ENCODE measurements around the gene TBC1D20. TPM values are rescaled to one million over a fixed set of nuclear protein-coding genes. Genes with fewer than 3 reads are reported as not detected.
A peak's percentile ranks its signal among the peaks of the same experiment; 100 is the strongest.

Gene TBC1D20
- total RNA-seq, 1 donor from 2014 or later: 14.1 TPM

DNA sequence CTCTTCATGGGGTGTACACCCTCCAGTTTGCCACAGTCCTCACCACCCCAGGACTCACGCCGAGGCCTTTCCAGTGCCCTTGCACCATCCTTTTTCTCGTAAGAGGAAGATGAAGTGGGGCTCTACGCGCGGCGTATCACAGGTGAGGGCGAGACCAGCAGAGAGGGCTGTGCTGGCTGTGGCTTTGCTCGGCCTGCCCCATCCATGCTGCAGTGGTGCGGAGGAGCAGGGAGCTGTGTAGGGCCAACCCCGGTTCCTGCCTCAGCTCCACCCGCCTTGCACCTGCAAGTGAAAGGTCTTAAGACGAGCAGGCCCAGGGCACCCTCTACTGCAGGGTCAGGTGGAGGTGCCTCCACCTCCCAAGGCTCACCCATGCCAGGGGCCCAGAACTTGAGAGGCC is 30.1 kb downstream of the TBC1D20 start:
- H3K27me3 ChIP-seq (ENCODE audit: control insufficient read depth in 3 of 3, insufficient read depth in 3 of 3, low read length in 3 of 3): no peaks in the 10 kb centered on the region
- H3K27ac ChIP-seq (ENCODE audit: low read depth, low read length): no peak overlapping the region
- H3K4me3 ChIP-seq (ENCODE audit: low read length in 3 of 3): no peak overlapping the region
- H3K9me3 ChIP-seq (ENCODE audit: control insufficient read depth in 3 of 3, low read length in 3 of 3): no peaks in the 10 kb centered on the region
- peaks cover 59 to 65% (median 63%) of the 10 kb centered on the region in 3 donors for H3K36me3 ChIP-seq (ENCODE audit: control insufficient read depth in 3 of 3, insufficient read depth in 3 of 3, low read length in 3 of 3)
- no peak overlapping the region for H3K9ac ChIP-seq (ENCODE audit: low read depth in 1 of 3, low read length in 3 of 3)
- H3K4me1 ChIP-seq (ENCODE audit: control insufficient read depth in 3 of 3, insufficient read depth in 3 of 3, low read length in 3 of 3): peaks cover 10 to 31% (median 18%) of the 10 kb centered on the region in 3 donors

DNA sequence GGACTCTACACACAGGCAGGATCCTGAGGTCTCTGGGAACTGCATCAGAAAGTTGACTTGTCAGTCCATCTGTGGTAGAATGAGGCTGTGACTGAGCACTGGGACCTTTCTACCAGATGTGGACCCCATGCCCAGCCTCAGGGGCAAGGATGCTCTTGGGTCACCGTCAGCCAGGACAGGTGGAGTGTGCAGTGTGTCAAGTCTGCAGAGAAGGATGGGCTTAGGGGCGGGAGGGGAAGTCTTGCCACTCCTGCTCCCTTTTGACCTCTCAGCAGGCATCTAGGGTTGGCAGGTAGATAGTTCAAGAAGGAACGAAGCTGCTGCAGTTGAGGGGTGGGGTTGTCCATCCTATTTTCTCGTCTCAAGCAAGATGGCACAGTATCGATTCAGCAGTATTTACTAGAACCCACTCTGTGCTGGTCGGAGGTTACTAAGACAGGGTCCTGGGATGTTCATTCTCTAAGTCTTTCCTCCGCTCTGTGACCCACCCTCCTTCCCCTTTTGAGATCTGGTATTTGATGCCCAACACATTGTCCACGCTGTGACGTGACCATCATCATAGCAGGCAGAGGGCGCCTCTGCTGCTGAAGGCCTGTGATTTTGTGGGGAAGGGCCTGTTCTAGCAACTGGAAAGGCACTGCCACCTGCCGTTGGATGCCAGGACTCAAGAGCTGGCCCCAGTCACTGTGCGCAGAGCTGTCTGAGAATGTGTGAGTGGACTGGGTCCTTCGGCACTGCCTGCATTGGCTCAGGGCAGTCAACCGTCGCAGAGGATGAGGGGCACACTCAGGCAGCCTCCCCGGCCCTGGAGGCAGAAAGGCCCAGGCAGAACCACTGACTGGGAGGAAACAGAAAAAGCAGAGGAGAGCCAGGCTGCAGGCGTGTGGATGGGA is 31.1 kb downstream of the TBC1D20 start:
- Histone ChIP-seq H3K36me3 (ENCODE audit: control insufficient read depth in 3 of 3, insufficient read depth in 3 of 3, low read length in 3 of 3) (peaks cover 56 to 60% (median 58%) of the 10 kb centered on the region in 3 donors), H3K27me3 (ENCODE audit: control insufficient read depth in 3 of 3, insufficient read depth in 3 of 3, low read length in 3 of 3) (no peaks in the 10 kb centered on the region), H3K4me3 (ENCODE audit: low read length in 3 of 3) (no peak overlapping the region), H3K9ac (ENCODE audit: low read depth in 1 of 3, low read length in 3 of 3) (peak overlapping the region in 1 of 3 donors; percentile 45), H3K27ac (ENCODE audit: low read depth, low read length) (no peak overlapping the region), H3K4me1 (ENCODE audit: control insufficient read depth in 3 of 3, insufficient read depth in 3 of 3, low read length in 3 of 3) (peaks cover 7 to 28% (median 18%) of the 10 kb centered on the region in 3 donors), H3K9me3 (ENCODE audit: control insufficient read depth in 3 of 3, low read length in 3 of 3) (no peaks in the 10 kb centered on the region)

DNA sequence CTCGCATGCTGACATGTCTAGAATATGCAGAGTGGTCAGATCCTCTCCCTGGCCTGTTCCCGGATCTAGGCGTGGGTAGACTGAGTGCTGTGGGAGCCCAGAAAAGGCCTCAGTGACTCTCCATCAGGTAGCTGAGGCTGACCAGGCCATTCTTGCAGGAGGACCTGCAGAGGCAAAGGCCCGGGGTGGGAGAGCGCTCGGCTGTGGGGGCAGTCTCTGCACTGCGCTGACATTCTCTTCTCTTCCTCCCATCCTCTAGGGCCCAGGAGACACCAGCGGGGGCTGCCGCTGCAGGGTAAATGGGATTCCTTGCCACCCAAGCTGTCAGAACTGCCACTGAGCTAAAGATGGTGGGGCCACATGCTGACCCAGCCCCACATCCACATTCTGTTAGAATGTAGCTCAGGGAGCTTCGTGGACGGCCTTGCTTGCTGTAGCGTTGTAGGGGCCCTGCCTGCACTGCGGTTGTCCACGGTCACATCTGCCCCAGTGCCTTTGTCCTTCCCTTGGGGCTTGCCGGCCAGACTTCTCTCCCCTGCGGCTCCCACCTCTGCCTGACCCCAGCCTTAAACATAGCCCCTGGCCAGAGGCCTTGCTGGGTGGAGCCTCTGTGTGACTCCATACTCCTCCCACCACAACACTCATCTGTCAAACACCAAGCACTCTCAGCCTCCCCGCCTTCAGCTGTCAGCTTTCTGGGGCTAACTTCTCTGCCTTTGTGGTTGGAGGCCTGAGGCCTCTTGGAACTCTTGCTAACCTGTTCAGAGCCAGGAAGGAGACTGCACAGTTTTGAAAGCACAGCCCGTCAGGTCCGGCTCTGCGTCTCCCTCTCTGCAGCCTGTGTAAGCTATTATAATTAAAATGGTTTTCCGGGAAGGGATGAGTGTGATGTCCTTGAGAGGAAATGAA is 32.0 kb downstream of the TBC1D20 start:
- Histone ChIP-seq H3K4me3 (ENCODE audit: low read length in 3 of 3) (no peak overlapping the region), H3K27me3 (ENCODE audit: control insufficient read depth in 3 of 3, insufficient read depth in 3 of 3, low read length in 3 of 3) (no peaks in the 10 kb centered on the region), H3K9me3 (ENCODE audit: control insufficient read depth in 3 of 3, low read length in 3 of 3) (no peaks in the 10 kb centered on the region), H3K27ac (ENCODE audit: low read depth, low read length) (no peak overlapping the region), H3K9ac (ENCODE audit: low read depth in 1 of 3, low read length in 3 of 3) (no peak overlapping the region), H3K36me3 (ENCODE audit: control insufficient read depth in 3 of 3, insufficient read depth in 3 of 3, low read length in 3 of 3) (peaks cover 46 to 51% (median 49%) of the 10 kb centered on the region in 3 donors), H3K4me1 (ENCODE audit: control insufficient read depth in 3 of 3, insufficient read depth in 3 of 3, low read length in 3 of 3) (peaks cover 7 to 28% (median 18%) of the 10 kb centered on the region in 3 donors)

DNA sequence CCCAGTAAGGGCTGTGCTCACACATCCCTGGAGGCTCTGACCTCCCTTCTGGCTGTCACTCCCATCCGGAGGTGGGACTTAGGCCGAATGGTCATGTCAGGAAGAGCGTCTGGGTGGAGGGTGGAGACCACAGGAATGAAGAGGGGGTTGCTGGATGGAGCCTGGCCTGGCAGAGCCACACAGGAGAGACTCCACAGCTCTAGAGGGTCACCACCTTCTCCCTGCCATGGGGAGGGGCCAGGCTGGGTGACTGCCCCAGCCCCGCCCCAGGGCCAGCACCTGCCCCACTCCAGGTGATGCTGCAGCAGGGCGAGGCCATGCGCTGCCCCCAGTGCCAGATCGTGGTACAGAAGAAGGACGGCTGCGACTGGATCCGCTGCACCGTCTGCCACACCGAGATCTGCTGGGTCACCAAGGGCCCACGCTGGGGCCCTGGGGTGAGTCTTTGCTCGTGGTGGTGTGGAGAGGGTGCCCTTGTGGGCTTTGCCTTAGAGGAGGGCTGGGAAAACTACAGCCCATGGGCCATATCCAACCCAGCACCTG is 33.6 kb downstream of the TBC1D20 start:
- H3K27me3 ChIP-seq (ENCODE audit: control insufficient read depth in 3 of 3, insufficient read depth in 3 of 3, low read length in 3 of 3): no peaks in the 10 kb centered on the region
- peaks cover 7 to 17% (median 15%) of the 10 kb centered on the region in 3 donors for H3K4me1 ChIP-seq (ENCODE audit: control insufficient read depth in 3 of 3, insufficient read depth in 3 of 3, low read length in 3 of 3)
- peaks cover 43 to 52% (median 45%) of the 10 kb centered on the region in 3 donors for H3K36me3 ChIP-seq (ENCODE audit: control insufficient read depth in 3 of 3, insufficient read depth in 3 of 3, low read length in 3 of 3)
- H3K4me3 ChIP-seq (ENCODE audit: low read length in 3 of 3): no peak overlapping the region
- H3K9ac ChIP-seq (ENCODE audit: low read depth in 1 of 3, low read length in 3 of 3): no peak overlapping the region
- H3K27ac ChIP-seq (ENCODE audit: low read depth, low read length): no peak overlapping the region
- no peaks in the 10 kb centered on the region for H3K9me3 ChIP-seq (ENCODE audit: control insufficient read depth in 3 of 3, low read length in 3 of 3)

DNA sequence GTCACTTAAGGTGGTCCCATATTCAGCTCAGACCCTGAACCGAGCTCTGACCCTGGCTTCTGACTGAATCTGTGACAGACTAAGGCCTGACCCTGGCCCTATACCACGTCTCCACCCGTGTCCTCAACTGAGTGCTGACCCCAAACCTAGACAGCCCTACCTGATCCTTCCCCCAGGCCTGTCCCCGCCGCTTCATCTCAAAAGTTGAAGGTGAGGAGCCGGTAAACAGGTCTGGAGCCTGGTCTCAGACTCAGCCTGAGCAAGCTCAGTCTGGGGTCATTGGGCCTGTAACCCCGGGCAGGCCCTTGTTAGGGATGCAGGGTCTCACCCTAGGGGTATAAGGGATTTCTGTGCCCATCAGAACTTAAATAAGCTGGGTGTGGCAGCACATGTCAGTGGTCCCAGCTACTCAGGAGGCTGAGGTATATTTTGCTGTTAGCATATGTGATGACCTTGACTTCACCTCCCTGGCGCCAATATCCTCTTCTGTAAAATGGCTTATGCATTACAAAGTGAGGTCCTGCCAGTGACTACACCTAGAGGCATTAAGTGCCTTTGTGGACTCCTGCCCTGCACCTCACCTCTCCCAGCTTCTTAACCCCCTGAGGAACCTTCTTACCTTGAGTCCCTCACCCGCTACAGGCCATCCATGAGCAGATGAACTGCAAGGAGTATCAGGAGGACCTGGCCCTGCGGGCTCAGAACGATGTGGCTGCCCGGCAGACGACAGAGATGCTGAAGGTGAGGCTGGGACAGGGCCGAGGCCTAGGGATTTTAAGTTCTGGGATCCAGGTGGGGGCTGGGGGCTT is 34.3 kb downstream of the TBC1D20 start:
- no peak overlapping the region for H3K27ac ChIP-seq (ENCODE audit: low read depth, low read length)
- no peaks in the 10 kb centered on the region for H3K27me3 ChIP-seq (ENCODE audit: control insufficient read depth in 3 of 3, insufficient read depth in 3 of 3, low read length in 3 of 3)
- peak overlapping the region in 1 of 3 donors; percentile 8 for H3K9ac ChIP-seq (ENCODE audit: low read depth in 1 of 3, low read length in 3 of 3)
- H3K4me1 ChIP-seq (ENCODE audit: control insufficient read depth in 3 of 3, insufficient read depth in 3 of 3, low read length in 3 of 3): peaks cover 0 to 10% (median 8%) of the 10 kb centered on the region in 3 donors
- no peak overlapping the region for H3K4me3 ChIP-seq (ENCODE audit: low read length in 3 of 3)
- H3K36me3 ChIP-seq (ENCODE audit: control insufficient read depth in 3 of 3, insufficient read depth in 3 of 3, low read length in 3 of 3): peaks cover 45 to 57% (median 47%) of the 10 kb centered on the region in 3 donors
- no peaks in the 10 kb centered on the region for H3K9me3 ChIP-seq (ENCODE audit: control insufficient read depth in 3 of 3, low read length in 3 of 3)

DNA sequence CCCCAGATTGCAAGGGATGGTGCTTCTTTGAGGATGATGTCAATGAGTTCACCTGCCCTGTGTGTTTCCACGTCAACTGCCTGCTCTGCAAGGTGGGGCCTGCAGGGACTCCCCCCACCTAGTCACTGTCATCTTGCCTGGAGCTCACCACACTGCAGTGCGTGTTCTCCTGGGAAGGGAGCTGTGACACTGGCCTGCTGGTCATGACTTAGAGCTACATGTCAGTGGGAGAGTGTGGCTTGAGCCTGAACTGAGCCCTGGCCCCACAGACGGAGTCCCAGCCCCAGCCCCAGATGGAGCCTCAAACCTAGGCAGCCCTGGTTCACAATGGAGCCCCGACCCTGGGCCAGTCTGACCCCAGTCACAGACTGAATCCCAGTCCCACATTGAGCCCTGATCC is 34.9 kb downstream of the TBC1D20 start:
- Histone ChIP-seq H3K27ac (ENCODE audit: low read depth, low read length) (no peak overlapping the region), H3K36me3 (ENCODE audit: control insufficient read depth in 3 of 3, insufficient read depth in 3 of 3, low read length in 3 of 3) (peaks cover 45 to 62% (median 45%) of the 10 kb centered on the region in 3 donors), H3K9ac (ENCODE audit: low read depth in 1 of 3, low read length in 3 of 3) (peak overlapping the region in 1 of 3 donors; percentile 8), H3K4me3 (ENCODE audit: low read length in 3 of 3) (no peak overlapping the region), H3K4me1 (ENCODE audit: control insufficient read depth in 3 of 3, insufficient read depth in 3 of 3, low read length in 3 of 3) (peaks cover 0 to 3% (median 3%) of the 10 kb centered on the region in 3 donors), H3K27me3 (ENCODE audit: control insufficient read depth in 3 of 3, insufficient read depth in 3 of 3, low read length in 3 of 3) (no peaks in the 10 kb centered on the region), H3K9me3 (ENCODE audit: control insufficient read depth in 3 of 3, low read length in 3 of 3) (no peaks in the 10 kb centered on the region)

DNA sequence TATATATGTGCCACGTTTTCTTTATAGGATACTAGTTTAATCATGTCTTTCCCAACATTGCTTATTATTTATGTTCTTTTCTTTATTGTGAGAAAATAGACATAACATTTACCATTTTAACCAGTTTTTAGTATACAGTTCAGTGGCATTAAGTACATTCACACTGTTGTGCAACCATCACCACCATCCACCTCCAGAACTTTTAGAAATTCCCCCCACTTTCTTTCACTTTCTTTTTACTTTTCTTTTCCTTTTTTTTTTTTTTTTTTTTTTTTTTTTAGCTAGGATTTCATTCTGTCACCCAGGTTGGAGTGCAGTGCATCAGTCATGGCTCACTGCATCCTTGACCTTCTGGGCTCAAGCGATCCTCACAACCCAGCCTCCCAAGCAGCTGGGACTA is 35.8 kb downstream of the TBC1D20 start:
- H3K4me1 ChIP-seq (ENCODE audit: control insufficient read depth in 3 of 3, insufficient read depth in 3 of 3, low read length in 3 of 3): peaks cover 0 to 1% (median 0%) of the 10 kb centered on the region in 3 donors
- no peaks in the 10 kb centered on the region for H3K27me3 ChIP-seq (ENCODE audit: control insufficient read depth in 3 of 3, insufficient read depth in 3 of 3, low read length in 3 of 3)
- H3K36me3 ChIP-seq (ENCODE audit: control insufficient read depth in 3 of 3, insufficient read depth in 3 of 3, low read length in 3 of 3): peaks cover 43 to 64% (median 50%) of the 10 kb centered on the region in 3 donors
- no peak overlapping the region for H3K4me3 ChIP-seq (ENCODE audit: low read length in 3 of 3)
- H3K27ac ChIP-seq (ENCODE audit: low read depth, low read length): no peak overlapping the region
- no peak overlapping the region for H3K9ac ChIP-seq (ENCODE audit: low read depth in 1 of 3, low read length in 3 of 3)
- H3K9me3 ChIP-seq (ENCODE audit: control insufficient read depth in 3 of 3, low read length in 3 of 3): no peaks in the 10 kb centered on the region

DNA sequence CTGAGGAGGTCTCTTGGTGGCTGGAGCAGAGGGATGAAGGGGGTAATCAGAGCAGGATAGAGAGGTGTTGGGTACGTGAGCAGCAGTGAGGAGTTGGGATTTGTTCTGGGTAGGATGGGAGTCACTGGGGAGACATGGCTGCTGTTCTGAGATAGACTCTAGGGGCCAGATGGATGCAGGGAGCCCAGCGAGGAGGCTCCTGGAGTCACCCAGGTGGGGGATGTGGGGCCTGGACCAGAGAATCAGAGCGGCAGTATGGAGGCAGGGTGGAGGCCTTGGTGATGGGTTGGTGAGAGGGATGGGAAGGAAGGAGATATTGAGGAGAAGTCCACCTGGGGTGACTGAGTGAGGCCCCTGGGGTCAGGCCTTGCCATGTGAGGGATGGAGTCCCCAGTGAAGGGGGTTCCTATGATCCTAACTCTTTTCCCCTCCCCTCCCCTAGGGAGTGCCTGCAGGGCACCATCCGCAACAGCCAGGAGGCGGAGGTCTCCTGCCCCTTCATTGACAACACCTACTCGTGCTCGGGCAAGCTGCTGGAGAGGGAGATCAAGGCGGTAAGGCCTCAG is 40.6 kb downstream of the TBC1D20 start:
- Histone ChIP-seq H3K27me3 (ENCODE audit: control insufficient read depth in 3 of 3, insufficient read depth in 3 of 3, low read length in 3 of 3) (no peaks in the 10 kb centered on the region), H3K4me1 (ENCODE audit: control insufficient read depth in 3 of 3, insufficient read depth in 3 of 3, low read length in 3 of 3) (peaks cover 3 to 13% (median 11%) of the 10 kb centered on the region in 3 donors), H3K4me3 (ENCODE audit: low read length in 3 of 3) (no peak overlapping the region), H3K9me3 (ENCODE audit: control insufficient read depth in 3 of 3, low read length in 3 of 3) (no peaks in the 10 kb centered on the region), H3K9ac (ENCODE audit: low read depth in 1 of 3, low read length in 3 of 3) (no peak overlapping the region), H3K27ac (ENCODE audit: low read depth, low read length) (no peak overlapping the region), H3K36me3 (ENCODE audit: control insufficient read depth in 3 of 3, insufficient read depth in 3 of 3, low read length in 3 of 3) (peaks cover 35 to 46% (median 42%) of the 10 kb centered on the region in 3 donors)
